Activated CD8-positive, alpha-beta memory T cell treated with anti-CD3 and anti-CD28 coated beads, Interleukin-2, amount 50 U/mL, for 1 hour (primary cell): ENCODE results near the gene CCDC60.
A peak's percentile ranks its signal among the peaks of the same experiment; 100 is the strongest.

Experiments
- DNase-seq: peaks from one replicate; pipeline ENCODE4 v3.0.0-alpha.2; 2020; ENCODE audit errors: extremely low read depth

CCDC60 gene

DNA sequence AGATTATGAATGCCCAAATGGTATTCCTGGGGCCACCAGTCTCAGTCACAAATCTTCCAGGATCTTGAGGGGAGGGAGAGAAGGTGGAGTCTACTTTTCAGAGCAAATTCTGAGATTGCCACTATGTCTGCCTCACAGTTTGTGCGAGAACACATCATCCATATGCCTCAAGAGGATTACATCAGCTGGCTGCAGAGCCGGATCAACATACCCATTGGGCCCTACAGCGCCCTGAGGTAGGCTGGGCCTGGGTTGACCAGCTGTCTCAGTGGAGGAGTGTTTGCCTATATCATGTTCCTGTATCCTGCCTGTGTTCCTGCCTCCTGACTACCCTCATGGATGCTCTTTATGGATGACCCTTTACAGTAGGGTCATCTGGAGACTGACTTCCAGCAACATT is 205.9 kb downstream of the CCDC60 start:
- DNase-seq, result no peak

- peak; percentile 9 for DNase-seq
These were observed 210.5 kb downstream of the CCDC60 start for GRCh38 chr12:119544765-119545625.

DNA sequence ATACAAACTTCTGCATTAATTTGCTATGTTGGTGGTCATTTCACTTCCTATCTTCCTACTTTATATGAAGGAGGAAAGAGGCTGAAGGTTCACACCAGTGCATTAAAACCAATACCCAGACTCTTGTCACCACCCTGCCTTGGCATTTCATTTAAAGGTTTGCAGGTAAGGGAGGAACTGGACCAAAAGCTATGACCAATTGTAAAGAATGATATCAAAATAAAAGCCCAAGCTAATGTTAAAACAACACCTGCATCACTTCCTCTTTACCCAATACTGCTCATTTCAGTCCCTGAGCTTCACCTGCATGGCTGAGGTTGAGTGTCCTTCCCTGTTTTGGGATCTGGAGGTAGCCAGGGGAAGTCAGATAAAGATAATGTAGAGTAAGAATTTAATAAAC is 211.8 kb downstream of the CCDC60 start:
- no peak for DNase-seq

DNA sequence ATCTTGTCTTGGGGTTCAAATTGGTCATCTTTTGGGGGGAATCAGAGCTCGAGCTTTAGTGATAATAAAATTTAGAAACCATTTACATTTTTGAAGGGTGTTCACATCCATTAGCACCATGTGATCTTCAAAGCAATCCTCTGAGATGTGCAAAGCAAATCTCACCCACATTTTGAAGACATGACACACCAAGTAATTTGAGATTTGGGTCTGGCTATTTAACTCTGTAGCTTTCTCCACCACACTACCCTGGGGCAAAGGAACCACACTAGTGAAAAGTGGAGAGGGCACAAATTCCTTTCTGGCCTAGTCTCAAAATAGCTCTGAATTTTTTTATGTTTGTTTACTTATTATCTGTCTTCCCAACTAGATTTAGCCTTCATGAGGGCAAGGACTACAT is 212.5 kb downstream of the CCDC60 start:
- DNase-seq, result no peak

GRCh38 chr12:119556854-119557253 is 222.3 kb downstream of the CCDC60 start:
- no peak for DNase-seq

GRCh38 chr12:119565404-119565803 is 230.9 kb downstream of the CCDC60 start:
- DNase-seq, result no peak

GRCh38 chr12:119570771-119571170 is 236.2 kb downstream of the CCDC60 start:
- DNase-seq, result no peak

DNA sequence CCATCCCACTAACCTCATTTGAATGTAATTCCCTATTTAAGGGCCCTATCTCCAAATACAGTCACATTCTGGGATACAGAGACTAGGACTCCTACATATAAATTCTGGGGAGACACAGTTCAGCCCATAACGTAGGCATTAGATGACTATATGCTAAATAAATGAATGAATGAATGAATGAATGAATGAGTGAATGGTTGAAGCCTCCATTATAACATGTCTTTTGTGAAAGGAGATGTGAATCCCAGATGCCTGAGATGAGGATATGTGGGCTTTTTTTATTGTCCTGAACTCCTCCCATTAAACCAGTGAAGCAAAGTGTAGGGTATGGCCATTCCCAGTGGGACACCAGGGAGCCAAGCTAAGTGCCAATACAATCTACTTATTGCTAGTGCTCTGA is 238.6 kb downstream of the CCDC60 start:
- DNase-seq, result no peak

- DNase-seq, result no peak
These were observed 239.7 kb downstream of the CCDC60 start for GRCh38 chr12:119574255-119574654.

GRCh38 chr12:119576118-119576810 is 241.7 kb downstream of the CCDC60 start:
- no peak for DNase-seq

DNA sequence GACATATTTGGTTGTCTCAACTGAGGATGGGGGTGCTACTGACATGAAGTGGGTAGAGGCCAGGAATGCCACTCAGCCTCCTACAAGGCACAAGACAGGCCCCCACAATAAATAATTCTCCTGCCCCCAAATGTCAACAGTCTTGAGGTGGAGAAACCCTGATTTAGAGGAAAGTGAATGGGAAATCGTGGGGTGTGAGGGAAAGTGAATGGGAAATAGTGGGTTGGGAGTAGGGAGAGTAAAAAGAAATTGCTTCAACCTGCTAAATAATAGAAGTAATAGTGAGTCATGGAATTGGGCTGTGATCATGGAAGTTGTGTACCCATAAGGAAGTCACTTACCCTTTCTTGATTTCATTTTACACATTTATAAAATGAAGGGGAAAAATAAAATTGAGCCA is 242.4 kb downstream of the CCDC60 start:
- DNase-seq, result no peak

DNA sequence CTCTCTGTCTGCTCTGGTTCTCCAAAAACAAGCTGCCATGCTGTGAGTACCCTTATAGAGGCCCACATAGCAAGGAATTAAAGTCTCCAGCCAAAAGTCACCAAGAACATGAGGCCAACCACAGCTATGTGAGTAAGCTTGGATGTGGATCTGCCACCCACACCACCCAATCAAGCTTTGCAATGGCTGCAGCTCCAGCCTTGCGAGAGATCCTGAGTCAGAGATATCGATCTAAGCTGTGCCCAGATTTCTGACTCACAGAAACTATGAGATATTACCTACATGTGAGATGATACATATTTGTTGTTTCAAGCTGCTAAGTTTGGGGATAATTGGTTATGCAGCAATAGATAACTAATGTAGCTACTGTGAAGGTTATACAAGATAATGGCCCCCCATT is 243.6 kb downstream of the CCDC60 start:
- DNase-seq, result no peak

- DNase-seq, result no peak
These were observed 254.6 kb downstream of the CCDC60 start for GRCh38 chr12:119589097-119589496.

- DNase-seq, result no peak
These were observed 255.1 kb downstream of the CCDC60 start for GRCh38 chr12:119589634-119590033.
